ENCODE results near the gene MATN3. TPM values are rescaled to one million over a fixed set of nuclear protein-coding genes. Genes with fewer than 3 reads are reported as not detected.

MATN3 gene
- total and polyA plus RNA-seq, 2 of the 8 experiments (the other 6 are each of a cell fraction or from before 2014, with no cell fraction given) = 3.0 to 9.9 TPM

- TF ChIP-seq CHD1 (IDR thresholded peaks at IDR 0.05; ENCODE audit: low read depth, low read length) = no peak
- TF ChIP-seq YY1 (IDR thresholded peaks at IDR 0.05; ENCODE audit: low read depth, low read length) = no peak
Measured at GRCh38 chr2:20054119-20054518, 41.7 kb upstream of the MATN3 start (continued).

All from H1 (cell line).